Stimulated activated CD8-positive, alpha-beta memory T cell treated with anti-CD3 and anti-CD28 coated beads, Interleukin-12 subunit alpha, Interleukin-12 subunit beta, amount 100 ng/mL, for 1 hour (primary cell): Measurements from ENCODE around the gene LTO1.

Experiments used
- DNase-seq: peaks from one replicate; pipeline ENCODE4 v3.0.0-alpha.2; 2020; ENCODE audit warnings: low read depth

Gene LTO1

DNA sequence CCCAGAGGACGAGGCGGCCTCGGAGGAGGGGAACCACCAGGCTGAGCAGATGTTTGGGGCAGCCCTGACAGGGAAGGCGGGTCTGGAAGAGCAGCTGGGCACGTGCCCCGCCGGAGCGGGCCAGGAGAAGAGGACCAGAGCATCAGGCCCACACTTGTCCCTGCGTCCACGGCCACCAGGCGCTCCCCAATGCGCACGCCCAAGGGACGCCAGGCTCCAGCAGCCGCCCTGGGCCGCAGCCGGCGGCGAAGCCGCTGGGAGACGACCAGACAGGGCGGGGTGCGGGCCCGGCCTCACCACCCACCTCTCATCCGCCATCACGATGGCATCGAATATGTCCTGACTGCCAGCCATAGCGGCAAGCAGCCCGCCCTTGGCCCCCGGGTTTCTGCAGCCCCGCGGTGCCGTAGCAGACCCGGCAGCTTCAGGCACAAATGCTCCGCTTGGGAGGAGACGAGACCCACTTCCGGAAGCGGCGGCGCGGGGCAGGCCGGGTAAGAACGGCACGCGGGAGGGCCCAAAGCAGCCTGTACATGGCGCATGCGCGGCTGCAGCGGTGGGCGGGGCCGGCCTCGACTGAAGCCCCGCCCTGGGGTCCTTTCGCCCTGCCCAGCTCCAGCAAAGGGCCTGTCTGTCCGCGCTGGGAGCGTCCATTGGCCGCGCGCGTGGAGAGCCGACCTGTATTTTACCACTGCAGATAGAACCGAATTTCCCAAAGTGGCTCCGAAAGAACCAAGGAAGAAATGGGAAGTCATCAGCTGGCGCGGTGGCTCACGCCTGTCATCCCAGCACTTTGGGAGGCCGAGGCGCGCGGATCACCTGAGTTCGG, at the start of gene LTO1:
Gene LTO1, minus strand, starts transcription at position 468 of the 829 bp plus-strand sequence. Its CDS starts 114 bp downstream, at position 354.
- peak; percentile 93 for DNase-seq

DNA sequence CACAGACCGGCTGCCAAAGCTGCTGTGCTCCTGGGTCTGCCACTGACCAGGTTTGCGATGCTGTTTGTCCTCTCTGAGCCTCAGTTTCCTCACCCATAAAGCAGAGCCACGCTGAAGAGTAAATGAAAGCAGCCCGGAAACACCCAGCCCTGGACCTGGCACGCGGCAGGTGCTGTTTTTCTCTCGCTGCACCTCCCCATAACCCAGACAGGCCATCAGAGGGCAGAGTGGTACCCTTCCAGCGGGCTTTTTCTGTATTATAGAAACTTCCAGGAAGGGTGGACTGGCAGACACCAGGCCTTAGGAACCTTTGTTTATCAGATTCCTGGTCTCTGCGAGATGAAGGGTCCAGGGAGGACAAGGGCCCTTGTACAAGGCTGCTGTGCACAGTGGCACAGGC, 46.6 kb upstream of the LTO1 start:
- no peak for DNase-seq

- DNase-seq: no peak
Observed at GRCh38 chr11:69721106-69721505, 46.0 kb upstream of the LTO1 start.

GRCh38 chr11:69718912-69719311, 43.8 kb upstream of the LTO1 start:
- DNase-seq: no peak

DNA sequence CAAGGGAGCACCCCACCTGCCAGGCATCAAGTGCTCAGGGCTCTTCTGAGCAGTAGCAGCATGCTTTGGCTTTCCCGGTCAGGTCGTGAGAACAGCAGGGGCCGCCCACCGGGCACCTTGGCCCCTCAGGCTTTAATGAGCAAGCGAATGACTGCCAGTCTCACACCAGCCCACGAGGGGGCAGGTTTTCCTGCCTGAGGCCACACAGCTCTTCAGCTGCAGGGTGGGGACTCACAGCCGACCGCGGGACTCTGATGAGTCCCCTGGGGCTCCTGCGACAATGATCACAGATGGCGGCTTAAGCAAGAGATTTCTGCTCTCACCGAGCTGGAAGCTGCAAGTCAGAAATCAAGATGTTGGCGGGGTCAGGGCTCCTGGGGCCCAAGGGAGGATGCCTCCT, 43.0 kb upstream of the LTO1 start:
- no peak for DNase-seq

DNA sequence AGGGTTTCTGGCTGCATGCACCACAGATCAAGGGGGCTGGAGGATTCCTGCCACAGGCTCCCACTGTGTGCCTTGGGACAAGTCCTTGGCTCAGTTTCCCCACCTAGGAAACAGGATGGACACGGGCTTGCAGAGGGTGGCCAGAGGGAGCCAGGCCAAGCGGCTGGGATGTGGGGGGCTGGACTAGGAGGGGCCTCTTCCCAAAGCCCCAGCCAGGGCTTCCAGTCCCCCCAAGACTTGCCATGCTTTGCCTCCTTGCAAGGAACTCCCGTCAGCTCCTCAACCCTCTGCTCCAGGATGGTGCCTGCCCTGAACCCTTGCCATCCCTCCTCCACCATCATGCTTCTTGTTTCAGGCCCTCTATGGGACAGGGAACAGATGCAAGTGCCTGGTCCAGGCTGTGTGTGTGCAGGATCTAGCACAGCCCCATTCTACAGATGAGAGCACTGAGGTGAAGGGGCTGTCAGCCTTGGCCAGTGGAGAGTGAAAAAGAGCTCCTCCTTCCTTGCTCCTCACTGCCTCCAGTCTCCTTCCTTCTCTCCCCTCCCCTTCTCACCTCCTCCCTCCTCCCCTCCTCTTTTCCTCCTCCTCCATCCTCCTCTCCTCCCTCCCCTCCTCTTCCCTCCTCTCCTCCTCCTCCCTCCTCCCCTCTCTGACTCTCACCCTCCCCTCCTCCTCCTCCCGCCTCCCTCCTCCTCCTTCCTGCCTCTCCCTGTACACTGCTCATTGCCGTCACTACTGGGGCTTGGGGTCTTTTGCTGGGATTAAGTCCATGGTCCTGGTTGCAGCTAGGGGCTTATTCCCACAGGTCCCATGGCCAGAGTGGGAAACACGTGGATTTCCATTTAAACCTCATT, 42.0 kb upstream of the LTO1 start:
- DNase-seq: no peak

DNA sequence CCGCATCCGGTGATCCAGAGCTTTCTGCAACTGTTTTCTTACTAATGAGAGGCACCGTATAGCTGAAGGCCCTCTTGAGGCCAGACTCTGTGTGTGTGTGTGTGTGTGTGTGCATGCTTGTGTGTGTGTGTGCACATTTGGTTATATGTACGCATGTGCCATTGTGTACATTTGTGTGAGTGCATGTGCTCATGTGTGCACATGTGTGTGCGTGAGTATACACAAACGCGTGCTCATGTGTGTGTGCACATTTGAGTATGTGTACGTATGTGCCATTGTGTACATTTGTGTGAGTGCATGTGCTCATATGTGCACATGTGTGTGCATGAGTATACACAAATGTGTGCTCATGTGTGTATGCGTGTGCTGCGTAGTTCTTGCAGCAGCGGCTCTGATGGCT, 40.9 kb upstream of the LTO1 start:
- no peak for DNase-seq

DNA sequence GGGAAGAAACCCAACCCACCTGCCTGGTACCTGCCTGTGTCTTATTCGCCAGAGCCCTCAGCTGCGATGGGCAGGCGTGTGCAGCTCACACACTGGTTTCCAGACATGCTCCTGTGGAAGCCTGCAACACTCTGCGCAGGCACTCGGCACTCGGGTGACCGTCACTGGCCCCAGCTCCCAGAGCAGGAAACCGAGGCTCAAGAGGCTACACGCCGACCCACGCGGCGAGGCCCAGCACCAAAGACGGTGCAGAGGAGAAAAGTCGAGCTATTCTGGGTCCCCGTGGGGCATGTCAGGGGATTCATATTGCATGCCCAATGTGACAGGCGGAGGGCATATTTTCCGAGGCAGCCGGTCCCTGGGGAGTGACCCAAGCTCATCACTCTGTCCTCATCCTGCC, 40.3 kb upstream of the LTO1 start:
- DNase-seq: no peak

- no peak for DNase-seq
Observed at GRCh38 chr11:69711822-69712801, 37.0 kb upstream of the LTO1 start.

DNA sequence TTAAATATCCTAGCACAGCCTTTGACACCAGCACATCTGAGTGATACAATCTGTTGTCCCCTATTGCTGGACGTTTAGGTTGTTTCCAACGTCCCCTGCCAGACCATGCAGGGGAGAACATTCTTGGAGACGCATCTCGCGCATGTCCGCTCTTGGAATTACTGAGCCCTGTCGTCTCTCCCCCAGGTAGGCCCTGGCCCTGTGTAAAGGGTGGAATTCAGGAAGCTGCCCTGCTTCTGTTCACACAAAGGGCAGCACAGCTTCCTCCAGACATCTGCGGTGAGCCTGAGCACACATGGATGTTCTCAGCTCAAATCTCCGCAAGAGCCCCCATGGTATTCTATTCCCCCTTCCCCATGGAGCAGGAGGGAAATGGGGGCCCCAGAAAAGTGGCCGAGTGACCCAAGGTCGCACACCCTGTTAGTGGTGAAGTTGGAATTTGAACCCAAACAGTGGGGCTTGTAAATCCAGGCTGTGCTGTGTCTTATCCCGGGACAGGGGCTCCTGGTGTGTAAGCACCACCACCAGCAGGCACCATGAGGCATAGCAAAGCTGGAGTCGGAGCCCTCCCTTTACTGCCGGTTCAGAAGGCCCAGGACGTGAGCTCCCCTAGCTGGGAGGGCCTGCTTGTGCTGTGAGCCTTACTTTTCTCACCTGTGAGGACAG, 33.7 kb upstream of the LTO1 start:
- no peak for DNase-seq

DNA sequence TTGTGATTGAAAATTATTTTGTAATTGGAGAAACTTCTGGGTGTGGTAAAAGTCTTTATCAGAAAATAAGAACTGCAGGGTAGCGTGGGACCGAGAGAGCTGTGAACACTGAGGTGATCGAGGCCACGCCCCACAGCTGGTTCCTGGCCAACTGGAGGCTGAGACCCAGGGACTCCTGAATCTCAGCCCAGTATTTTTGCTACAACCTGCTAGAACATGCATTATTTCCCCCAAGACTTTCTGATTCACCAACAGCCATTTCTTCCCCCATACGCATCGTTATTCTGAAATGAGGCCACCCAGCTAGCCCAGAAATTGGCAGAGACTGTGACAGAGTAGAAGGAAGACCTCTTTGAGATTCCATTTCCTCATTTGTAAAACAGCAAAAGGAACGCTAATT, 32.0 kb upstream of the LTO1 start:
- DNase-seq: no peak

DNA sequence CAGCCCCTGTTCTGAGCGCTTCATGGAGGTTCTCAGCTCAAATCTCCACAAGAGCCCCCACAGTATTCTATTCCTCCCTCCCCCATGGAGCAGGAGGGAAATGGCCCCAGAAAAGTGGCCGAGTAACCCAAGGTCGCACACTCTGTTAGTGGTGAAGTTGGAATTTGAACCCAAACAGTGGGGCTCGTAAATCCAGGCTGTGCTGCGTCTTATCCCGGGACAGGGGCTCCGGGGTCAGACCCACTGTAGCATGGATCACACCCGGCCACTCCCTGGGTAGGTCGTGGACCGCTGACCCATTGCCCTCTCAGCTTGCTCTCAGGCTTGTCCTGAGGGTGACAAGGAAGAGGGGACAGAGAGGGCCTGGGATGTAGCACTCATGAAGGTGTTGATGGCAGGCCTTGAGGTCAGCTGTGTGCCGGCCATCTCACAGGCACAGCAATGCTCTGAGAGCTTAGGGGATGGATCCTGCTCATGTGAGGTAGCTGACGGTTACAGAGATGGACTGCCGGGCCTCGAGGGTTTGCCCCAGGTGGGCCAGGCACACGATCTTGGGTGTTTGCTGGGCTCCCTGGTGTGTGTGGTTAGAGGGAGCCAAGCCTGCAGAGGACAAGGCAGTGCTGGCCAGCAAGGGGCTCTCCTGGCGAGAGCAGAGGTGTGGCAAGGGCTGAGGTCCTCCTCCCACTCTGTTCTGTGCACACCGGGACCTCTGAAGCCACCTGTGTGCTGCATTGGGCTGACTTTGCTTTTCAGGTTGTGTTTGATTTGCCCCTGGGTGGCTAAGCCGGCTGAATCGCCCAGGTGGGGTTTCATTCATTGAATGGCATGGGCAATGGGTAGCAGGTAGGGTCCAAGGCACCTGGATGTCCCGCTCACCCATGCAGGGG, 31.0 kb upstream of the LTO1 start:
- DNase-seq: no peak

- DNase-seq: no peak
Observed at GRCh38 chr11:69705351-69705811, 30.2 kb upstream of the LTO1 start.

DNA sequence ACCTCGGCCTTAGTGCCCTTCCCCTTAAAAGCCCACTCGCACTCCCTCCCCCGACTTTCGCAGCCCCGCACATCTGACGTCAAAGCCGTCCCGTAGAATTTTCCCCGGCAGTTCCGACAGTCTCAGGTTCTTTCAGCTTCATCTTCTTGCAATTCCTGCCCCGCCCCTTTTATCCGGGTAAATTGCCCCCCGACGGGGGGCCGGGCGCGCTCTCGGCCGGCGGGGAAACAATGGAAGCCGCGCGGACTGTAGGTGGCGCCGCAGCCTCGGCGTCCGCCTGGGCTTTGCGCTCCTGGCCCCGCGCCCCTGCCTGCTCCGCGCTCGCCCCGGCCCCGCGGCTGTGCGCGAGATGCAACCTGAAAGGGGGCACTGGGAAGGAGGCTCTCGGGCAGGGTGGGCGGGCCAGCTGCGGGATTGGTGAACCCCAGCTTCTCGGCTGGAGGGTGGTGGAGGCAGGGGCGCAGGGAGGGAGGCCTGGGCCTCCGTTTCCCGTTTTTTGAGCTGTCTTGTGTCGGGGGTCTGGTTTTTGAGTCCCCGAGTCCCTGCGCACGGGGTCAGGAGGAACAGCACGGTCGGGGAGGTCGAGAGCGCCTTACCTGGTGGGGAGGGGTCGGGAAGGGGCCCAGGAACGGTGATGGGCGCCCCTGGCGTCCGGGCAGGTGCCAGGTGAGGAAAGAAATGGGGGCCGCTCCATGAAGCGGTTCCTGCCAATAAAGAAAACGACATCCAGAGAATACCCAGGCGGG, 29.5 kb upstream of the LTO1 start:
- DNase-seq: no peak

DNA sequence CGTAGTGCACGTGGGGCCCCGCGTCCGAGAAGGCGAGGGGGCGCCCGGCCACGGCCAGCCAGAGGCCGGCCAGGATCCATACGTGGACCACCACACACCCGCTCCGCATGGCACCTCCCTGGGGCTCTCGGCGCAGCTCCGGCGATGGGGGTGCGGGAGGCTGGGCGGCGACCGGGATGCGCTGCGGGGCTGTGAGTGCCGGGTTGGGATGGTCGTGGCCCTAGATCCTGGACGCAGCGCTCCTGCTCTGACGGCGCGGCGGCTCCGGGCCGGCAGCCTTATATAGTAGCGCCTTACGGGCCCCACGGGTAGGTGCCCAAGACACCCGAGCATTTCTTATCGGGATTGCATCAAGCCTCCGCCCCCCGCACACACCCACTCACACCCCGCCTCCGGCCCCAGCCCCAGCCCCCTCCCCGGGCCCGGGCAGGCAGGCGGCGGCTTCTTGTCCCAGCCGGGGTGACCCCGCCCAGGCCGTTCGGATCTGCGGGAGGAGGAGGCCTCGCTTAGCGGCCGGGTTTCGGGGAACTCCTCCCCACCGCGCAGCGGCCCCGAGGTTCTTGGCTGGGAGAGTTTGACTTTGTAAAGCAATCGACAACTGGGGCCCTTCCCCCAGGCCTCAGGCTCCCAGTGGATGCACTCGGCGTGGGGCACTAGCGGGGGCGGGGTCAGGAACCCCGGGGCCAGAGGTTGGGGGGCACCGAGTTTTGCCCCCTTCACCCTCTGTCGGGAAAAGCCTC, 28.8 kb upstream of the LTO1 start, which contains the start of gene FGF19:
Gene FGF19, minus strand, starts transcription at position 255 of the 740 bp plus-strand sequence. Its CDS starts 146 bp downstream, at position 109.
- DNase-seq: no peak

DNA sequence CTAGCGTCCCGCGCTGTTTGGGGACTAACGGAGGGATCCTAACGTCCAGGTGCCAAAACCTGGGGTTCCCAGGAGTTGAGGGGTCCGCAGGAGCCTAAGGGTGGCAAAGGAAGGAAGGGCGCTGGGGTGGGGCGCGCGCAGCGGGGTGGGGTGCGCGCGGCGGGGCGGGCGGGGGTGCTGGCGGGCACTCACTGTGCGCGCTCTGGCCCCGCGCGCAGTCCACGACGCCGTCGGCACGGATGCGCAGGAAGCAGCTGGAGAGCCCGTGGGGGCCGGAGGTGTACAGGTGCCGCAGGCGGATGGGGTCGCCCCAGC, 28.3 kb upstream of the LTO1 start:
- DNase-seq: no peak

GRCh38 chr11:69702769-69703452, 27.8 kb upstream of the LTO1 start:
- no peak for DNase-seq

GRCh38 chr11:69702239-69702691, 27.1 kb upstream of the LTO1 start:
- no peak for DNase-seq
